NCI-H1048 (cell line): ENCODE results near the gene ACSBG1.
"Not testable (repeated sequence)": the region's sequence is repeated elsewhere in the genome, so short reads cannot be mapped to it uniquely, and the experiment has no call there.

Source experiments
- DNase-seq: peaks from one replicate; lab custom pipeline; 2025; lab: John Stamatoyannopoulos, UW

Gene ACSBG1

DNA sequence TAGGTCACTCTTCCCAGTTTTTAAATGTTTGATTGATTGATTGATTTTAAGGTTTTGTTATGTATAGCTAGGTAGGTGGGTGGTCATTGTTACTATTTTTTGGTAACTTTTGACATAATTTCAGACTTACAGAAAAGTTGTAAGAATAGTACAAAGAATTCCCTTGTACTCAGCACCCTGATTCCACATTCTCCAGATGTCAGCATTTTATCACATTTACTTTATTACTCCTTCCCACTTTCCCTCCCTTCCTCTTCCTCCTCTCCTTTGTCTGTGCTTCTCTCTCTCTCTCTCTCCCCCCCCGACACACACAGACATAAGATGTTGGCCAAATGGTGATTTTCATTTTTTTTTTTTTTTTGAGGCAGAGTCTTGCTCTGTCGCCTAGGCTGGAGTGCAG is 70.4 kb downstream of the ACSBG1 start:
- no peak for DNase-seq

DNA sequence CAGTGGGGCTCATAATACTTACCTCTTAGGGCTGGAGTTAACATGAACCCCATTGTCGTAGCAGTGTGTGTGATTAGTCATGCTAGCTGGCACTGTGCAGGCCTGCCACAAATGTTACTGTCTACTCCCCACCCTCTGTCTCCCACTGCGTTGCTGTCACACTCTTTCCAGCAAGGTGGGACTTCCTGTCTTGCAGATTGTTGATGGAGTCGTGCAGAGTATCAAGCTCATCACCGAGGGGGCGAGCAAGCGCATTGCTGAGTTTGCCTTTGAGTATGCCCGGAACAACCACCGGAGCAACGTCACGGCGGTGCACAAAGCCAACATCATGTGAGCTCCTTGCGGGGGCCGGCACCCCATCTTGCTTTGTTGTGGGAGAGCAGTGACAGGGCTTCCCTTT is 72.3 kb downstream of the ACSBG1 start:
- DNase-seq: no peak

DNA sequence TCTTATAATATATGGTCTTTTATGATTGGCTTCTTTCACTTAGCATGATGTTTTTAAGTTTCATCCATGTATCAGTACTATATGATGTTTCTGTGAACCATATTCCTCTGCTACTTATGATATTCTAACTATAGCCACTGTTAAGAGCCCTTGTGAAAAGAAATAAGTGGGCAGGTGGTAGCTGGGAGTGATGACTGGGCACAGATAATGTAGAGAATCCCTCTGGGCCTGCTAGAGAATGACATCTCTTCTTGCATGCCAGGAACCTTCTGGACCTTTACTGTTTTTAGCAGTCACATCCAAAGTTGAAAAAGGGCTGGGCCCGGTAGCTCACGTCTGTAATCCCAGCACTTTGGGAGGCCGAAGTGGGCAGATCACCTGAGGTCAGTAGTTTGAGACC is 75.0 kb downstream of the ACSBG1 start:
- DNase-seq: no peak

DNA sequence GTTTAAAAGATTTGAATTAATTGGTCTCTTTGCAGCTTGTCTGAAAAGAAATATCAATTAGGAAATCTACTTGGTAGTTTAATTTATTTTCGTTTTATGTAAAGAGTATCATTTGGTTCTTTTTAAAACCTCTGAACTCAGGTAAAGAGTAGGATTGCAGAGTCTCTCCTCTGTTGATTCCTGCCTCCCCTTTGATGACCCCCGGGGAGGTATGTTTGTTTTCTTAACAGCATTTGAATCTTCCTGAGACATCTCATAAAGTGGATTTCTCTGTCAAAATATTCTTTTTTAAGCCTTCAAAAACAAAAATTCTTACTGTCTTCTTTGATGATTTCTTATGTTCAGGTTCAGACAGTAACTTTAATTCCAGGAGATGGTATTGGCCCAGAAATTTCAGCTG is 77.2 kb downstream of the ACSBG1 start:
- DNase-seq: no peak

GRCh38 chr15:78156653-78157052 is 77.7 kb downstream of the ACSBG1 start:
- no peak for DNase-seq

DNA sequence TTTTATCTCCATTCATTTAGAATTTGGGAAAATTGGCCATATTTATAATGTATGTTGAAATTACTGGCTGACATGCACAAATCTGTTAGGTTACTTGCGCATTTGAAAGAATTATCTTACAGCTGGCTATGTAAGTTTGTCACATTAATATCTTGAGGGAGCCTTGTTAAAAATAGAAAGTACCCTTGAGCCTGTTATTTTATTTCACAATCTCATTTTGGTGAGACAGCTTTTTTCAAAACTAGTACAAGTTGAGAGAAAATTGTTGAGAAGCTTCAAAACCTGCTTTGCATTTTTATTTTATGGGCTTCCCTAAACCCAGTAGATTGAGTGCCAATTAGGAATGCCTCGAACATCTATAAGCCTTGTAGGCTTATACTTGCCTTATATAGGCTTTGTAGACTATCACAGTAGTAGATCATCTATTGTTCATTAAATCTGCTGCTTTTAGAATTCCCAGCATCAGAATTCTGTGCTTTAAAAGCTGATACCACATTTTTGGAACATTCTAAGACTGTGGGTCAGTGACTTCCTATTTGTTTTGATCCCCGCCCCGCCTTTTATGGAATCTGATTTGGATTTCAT is 78.9 kb downstream of the ACSBG1 start:
- no peak for DNase-seq

GRCh38 chr15:78154955-78155354 is 79.4 kb downstream of the ACSBG1 start:
- DNase-seq: no peak

DNA sequence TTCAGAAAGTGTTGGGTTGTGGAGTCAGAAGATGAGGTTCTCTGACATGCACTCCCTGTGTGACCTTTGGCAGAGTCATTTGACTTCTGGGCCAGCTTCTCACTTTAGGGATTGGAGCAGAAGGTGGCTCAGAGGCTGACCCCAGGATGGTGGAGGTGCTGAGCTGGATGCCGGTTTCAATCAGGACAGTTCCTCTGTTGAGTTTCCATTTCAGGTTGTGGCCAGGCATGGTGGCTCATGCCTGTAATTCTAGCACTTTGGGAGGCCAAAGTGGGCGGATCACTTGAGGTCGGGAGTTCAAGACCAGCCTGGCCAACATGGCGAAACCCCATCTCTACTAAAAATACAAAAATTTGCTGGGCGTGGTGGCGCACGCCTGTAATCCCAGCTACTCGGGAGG is 83.3 kb downstream of the ACSBG1 start:
- DNase-seq: not testable (repeated sequence)

DNA sequence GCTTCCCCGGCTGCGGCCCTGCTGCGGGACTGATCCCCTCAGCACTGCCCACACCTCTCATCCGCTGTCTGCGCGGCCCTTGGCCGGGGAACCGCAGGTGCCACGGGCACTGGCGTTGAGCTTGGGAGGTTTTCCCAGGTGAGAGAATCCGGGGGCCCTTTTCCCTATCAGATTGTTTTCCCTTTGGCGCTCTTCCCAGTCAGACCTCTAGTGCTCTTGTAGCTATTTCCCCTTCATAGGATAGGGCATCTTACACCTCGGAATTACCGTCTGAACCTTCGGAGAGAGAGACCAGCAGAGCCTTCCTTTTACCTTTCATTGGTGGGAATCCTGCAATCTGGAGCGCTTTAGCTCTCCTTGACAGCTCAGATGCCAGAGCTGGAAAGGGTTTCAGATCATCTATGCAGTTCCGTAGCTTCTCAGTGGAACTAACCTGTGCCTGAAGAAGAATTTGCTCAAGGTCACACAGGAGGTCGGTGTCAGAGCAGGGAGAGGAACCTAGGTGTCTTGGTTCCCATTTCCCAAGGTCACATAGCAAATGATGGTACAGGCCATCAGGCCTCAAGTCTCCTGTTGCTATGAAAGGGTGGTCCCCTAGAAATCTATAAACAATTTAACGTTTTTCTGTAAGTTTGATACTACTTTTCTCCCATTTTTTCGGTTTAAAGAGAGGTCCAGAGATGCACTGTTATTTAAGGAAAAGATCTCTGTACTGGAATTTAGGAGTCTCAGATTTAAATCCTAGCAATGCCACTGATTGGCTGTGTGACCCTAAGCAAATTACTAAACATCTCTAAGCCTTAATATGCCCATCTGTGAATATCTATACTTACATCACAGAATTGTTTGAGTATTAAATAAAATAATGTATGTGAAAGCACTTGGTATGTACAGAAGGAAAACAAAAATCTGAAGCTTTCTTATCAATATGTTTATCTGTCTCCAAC is 84.3 kb downstream of the ACSBG1 start:
- no peak for DNase-seq

DNA sequence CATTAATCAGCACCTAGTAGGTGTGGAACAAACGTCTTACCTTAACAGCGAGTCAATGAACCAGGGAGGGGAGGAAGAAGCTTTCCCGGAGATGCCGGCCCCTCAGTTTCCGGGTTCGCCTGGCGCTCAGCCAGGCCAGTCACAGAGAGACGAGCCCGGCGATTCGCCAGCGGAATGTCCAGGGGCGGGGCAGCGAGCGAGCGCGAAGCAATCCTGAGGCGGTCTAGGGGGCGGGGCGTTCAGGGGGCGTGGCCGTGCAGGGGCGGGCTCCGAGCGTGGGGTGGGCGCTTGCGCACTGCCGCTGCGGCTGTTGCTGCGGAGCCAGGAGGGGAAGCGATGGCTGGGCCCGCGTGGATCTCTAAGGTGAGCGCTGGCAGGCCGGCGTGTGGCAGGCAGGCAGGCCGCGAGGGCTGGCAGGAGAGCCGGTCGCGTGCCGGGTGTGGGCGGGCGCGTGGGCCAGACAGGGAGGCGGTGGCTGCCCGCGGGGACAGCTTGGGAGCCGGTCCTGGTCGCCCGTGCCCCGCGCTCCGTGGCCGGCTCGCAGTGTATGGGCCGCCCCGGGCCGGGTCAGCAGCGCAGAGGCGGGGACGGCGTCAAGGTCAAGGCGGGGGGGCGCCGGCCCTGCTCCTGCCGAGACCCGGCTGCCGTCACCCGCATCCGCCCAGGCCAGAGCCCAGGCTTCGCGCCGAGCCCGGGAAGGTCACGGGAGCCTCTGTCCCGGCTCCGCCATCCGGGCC is 85.1 kb downstream of the ACSBG1 start, which contains the start of gene IDH3A:
TSS of gene IDH3A (plus strand) at position 295 of the 737 bp plus-strand sequence. CDS start at position 337, 42 bp downstream.
- DNase-seq: peak; percentile 93

DNA sequence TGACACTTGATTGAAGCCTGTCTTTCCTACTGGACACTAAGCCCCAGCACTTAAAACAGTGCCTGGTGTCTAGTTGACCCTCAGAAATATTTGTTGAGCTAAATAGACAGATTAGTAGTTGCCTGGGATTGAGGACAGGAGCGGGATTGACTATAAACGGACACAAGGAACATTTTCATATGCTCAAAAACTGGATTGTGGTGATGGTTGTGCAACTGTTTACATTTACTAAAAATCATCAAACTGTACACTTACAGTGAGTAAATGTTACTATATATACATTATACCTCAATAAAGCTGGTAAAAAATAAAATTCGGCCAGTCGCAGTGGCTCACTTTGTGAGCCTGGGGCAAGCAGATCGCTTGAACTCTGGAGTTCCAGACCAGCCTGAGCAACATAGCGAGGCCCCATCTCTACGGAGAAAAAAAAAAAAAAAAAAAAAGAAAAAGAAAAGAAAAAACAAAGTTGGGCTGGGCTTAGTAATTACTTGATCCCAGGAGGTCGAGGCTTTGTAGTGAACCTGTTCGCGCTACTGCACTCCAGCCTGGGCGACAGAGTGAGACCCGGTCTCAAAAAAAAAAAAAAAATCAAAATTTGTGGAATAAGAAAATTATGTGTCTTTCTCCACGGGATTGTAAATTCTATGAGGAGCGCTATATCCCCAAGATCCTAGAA is 85.8 kb downstream of the ACSBG1 start:
- no peak for DNase-seq

DNA sequence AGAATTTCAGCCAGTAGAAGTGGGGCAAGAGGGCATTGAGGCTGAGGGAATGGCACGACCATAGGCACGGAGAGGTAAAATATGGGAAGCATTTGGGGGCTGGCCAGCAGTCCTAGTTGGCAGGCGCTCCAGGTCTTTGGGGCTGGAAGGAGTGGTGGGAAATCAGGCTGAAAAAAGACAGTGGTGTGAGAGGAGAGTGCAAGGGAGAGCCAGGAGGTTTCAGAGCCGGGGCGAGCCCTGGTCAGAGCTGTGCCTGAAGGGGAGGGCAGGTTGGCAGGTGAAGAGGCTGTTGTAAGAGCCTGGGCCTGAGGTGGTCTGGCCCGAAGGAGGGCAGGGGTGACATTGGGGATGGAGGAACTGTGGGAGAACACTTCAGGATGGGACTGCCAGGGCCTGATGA is 86.8 kb downstream of the ACSBG1 start:
- no peak for DNase-seq

DNA sequence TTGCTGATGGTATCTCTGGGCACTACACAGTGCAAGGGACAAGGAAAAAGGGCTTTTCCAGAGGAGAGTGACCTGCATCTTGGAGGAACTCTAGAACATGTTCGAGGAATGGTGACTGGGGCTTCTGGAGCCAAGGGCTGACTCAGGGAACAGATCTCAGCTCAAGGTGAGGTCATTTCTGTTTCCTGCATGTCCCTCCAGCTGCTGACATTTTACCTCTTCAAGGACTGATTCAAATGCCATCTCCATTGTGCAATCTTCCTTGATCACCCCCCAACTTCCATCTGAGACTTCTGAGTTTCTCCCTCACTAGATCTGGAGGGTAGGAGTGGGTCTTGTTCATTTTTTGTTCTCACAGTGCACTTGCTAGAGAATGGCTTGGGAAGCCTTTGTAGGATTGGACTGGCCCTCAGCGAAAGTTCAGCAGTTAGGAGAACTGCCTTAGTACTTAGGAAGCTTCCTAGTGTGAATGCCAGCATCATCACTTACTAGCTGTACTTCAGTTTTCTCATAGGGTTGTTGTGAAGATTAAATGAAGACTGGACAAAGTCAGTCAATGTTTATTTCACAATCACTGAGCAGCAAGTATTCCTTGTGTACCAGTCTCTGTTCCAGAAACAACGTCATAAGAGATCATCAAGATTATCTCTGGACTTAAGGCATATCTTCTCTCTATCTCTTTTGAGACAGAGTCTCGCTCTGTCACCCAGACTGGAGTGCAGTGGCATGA is 87.8 kb downstream of the ACSBG1 start:
- DNase-seq: no peak

DNA sequence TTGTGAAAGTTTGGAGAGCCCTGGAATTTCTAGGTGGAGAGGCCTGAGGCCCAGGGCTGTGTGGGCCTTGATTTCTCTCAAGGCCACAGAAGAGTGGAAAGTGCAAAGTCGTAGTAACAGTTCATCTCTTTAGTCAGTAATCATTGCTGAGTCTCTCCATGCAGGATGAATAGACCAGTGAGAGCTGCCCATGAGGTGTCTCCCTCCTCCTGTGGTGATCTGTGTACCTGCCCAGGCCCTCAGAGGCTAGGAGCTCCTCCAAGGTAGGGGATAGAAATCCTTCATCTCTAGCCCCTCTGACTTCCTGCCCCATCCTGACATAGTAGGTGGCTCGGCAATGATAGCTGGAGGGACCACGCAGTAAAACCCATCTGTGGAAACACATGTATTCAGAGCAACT is 92.0 kb downstream of the ACSBG1 start:
- no peak for DNase-seq

DNA sequence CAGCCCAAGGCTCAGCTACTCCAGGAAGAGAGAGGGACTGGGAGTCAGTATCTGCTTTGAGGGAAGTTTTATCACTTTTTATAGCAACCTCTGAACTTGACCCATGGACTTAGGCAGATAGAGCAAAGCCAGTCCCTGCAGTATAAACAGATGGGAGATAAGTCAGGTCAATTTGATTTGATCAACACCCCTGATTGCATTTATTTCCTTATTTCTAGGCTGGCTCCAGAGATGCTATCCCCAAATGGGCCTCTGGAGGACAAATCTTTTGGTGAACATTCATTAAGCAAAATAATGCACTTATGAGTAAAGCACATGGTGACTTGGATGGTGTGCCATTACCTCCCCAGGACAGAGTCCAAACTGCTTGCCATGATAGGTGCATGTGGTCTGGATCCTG is 94.1 kb downstream of the ACSBG1 start:
- DNase-seq: no peak

GRCh38 chr15:78139578-78139977 is 94.8 kb downstream of the ACSBG1 start:
- no peak for DNase-seq

- peak; percentile 49 for DNase-seq
Observed at GRCh38 chr15:78133801-78134200, 100.6 kb downstream of the ACSBG1 start.

DNA sequence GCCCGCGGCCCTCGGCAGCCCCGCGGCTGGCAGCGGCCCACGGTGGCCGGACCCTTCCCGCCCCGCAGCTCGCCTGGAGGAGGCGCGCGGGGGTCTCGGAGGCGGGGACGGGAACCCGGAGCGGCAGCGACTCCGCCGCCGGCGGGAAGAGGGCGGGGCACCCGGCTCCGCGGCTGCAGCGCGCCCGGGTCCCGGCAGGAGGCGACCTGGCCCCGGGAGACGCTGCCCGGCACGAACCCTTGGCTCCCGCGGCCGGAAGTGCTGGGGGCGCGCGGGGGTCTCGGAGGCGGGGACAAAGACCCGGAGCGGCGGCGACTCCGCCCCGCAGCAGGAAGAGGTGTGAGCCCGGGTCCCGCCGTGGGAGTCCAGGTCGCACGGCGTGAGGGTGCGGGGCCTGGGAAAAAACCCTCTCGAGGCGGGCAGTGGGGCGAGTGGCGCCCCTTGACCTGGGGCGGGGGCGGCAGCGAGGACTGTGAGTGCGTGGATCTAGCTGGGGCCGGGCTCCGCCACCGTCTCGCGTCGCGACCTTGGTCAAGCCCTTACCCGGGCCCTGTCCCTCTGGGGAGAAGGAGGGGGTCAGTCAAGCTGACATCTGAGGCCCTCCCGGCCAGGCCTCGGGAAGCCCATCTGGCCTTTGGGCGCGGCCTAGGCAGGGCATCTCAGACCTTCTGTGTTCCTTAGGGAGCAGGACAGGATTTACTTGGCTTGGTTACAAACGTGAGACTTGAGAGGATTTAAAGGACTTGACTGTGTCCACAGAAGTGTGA is 102.9 kb downstream of the ACSBG1 start, which contains the start of gene CIB2:
TSS of gene CIB2 (minus strand) at position 151 of the 767 bp plus-strand sequence. CDS start 230 bp downstream, outside the sequence.
- DNase-seq: peak; percentile 33

GRCh38 chr15:78130466-78131294 is 103.7 kb downstream of the ACSBG1 start:
- DNase-seq: no peak
